ENCODE results near the gene APBA2. TPM values are rescaled to one million over a fixed set of nuclear protein-coding genes. Genes with fewer than 3 reads are reported as not detected.

APBA2 gene
- total RNA-seq, 4 donors from 2014 or later: 2.3 to 15.0 (median 4.6) TPM; not detected in 1

- no peaks in the 10 kb centered on the region for H3K27me3 ChIP-seq
- no peak overlapping the region for H3K4me3 ChIP-seq
- H3K27ac ChIP-seq: no peak overlapping the region
- H3K36me3 ChIP-seq: no peaks in the 10 kb centered on the region
- H3K4me1 ChIP-seq: no peaks in the 10 kb centered on the region
- H3K9me3 ChIP-seq: no peaks in the 10 kb centered on the region
- DNase-seq: no peak
- TF ChIP-seq CTCF (IDR thresholded peaks at IDR 0.05): no peak
- no peak for TF ChIP-seq POLR2A (IDR thresholded peaks at IDR 0.05)
- intact Hi-C loops (cut with DNase I; ENCODE audit: low total_unique reads): no loop called here
Measured at GRCh38 chr15:29045717-29046116, 159.9 kb downstream of the APBA2 start.

- DNase-seq: no peak
- Histone ChIP-seq H3K36me3 (no peaks in the 10 kb centered on the region), H3K9me3 (no peaks in the 10 kb centered on the region), H3K4me1 (no peaks in the 10 kb centered on the region), H3K4me3 (no peak overlapping the region), H3K27ac (no peak overlapping the region), H3K27me3 (no peaks in the 10 kb centered on the region)
- intact Hi-C loops (cut with DNase I; ENCODE audit: low total_unique reads): no loop called here
- TF ChIP-seq CTCF (IDR thresholded peaks at IDR 0.05) (no peak), POLR2A (IDR thresholded peaks at IDR 0.05) (no peak)
Measured at GRCh38 chr15:29046281-29046810, 160.6 kb downstream of the APBA2 start.

GRCh38 chr15:29046977-29047376 lies 161.2 kb downstream of the APBA2 start:
- H3K27me3 ChIP-seq: no peaks in the 10 kb centered on the region
- no peak for DNase-seq

GRCh38 chr15:29048011-29048410 lies 162.2 kb downstream of the APBA2 start:
- DNase-seq: no peak

More at GRCh38 chr15:29046977-29047376, 161.2 kb downstream of the APBA2 start:
- no peak for TF ChIP-seq POLR2A (IDR thresholded peaks at IDR 0.05)
- no peak for TF ChIP-seq CTCF (IDR thresholded peaks at IDR 0.05)
- intact Hi-C loops (cut with DNase I; ENCODE audit: low total_unique reads): no loop called here
- no peaks in the 10 kb centered on the region for H3K4me1 ChIP-seq
- no peak overlapping the region for H3K4me3 ChIP-seq
- H3K36me3 ChIP-seq: no peaks in the 10 kb centered on the region
- no peaks in the 10 kb centered on the region for H3K9me3 ChIP-seq
- no peak overlapping the region for H3K27ac ChIP-seq

GRCh38 chr15:29050870-29051269 lies 165.1 kb downstream of the APBA2 start:
- Histone ChIP-seq H3K27ac (no peak overlapping the region), H3K36me3 (no peaks in the 10 kb centered on the region), H3K4me1 (no peaks in the 10 kb centered on the region), H3K4me3 (no peak overlapping the region), H3K27me3 (no peaks in the 10 kb centered on the region), H3K9me3 (no peaks in the 10 kb centered on the region)
- TF ChIP-seq CTCF (IDR thresholded peaks at IDR 0.05): no peak
- TF ChIP-seq POLR2A (IDR thresholded peaks at IDR 0.05): no peak
- no peak for DNase-seq
- intact Hi-C loops (cut with DNase I; ENCODE audit: low total_unique reads): no loop called here

More at GRCh38 chr15:29048011-29048410, 162.2 kb downstream of the APBA2 start:
- intact Hi-C loops (cut with DNase I; ENCODE audit: low total_unique reads): no loop called here
- H3K27ac ChIP-seq: no peak overlapping the region
- no peaks in the 10 kb centered on the region for H3K27me3 ChIP-seq
- no peak for TF ChIP-seq POLR2A (IDR thresholded peaks at IDR 0.05)
- no peak for TF ChIP-seq CTCF (IDR thresholded peaks at IDR 0.05)
- no peaks in the 10 kb centered on the region for H3K4me1 ChIP-seq
- H3K36me3 ChIP-seq: no peaks in the 10 kb centered on the region
- H3K4me3 ChIP-seq: no peak overlapping the region
- H3K9me3 ChIP-seq: no peaks in the 10 kb centered on the region
